SKM-1 (cell line): Measurements from ENCODE around the gene OMP.

Experiments
- DNase-seq: peaks from one replicate; lab custom pipeline; 2025; ENCODE audit not compliant: unreplicated experiment; lab: John Stamatoyannopoulos, UW

OMP gene

GRCh38 chr11:77121096-77121640 lies 18.5 kb downstream of the OMP start:
- no peak for DNase-seq

GRCh38 chr11:77121876-77122575 lies 19.4 kb downstream of the OMP start:
- DNase-seq, result no peak

GRCh38 chr11:77122576-77123212 lies 20.1 kb downstream of the OMP start:
- no peak for DNase-seq

- DNase-seq, result no peak
These were observed 21.0 kb downstream of the OMP start for GRCh38 chr11:77123591-77123990.

GRCh38 chr11:77124041-77124440 lies 21.4 kb downstream of the OMP start:
- DNase-seq, result no peak

GRCh38 chr11:77124488-77124887 lies 21.8 kb downstream of the OMP start:
- no peak for DNase-seq

GRCh38 chr11:77125191-77125590 lies 22.6 kb downstream of the OMP start:
- no peak for DNase-seq

- no peak for DNase-seq
These were observed 23.1 kb downstream of the OMP start for GRCh38 chr11:77125695-77126094.

- DNase-seq, result no peak
These were observed 23.6 kb downstream of the OMP start for GRCh38 chr11:77126156-77126775.

- no peak for DNase-seq
These were observed 24.2 kb downstream of the OMP start for GRCh38 chr11:77126861-77127234.

GRCh38 chr11:77127235-77127911 lies 24.7 kb downstream of the OMP start:
- peak; percentile 16 for DNase-seq

GRCh38 chr11:77127920-77128691 lies 25.5 kb downstream of the OMP start, which contains the start of gene MYO7A:
MYO7A (plus strand) TSS chr11:77128246; CDS start chr11:77130635, 2,389 bp downstream.
- no peak for DNase-seq

GRCh38 chr11:77129069-77129841 lies 26.6 kb downstream of the OMP start:
- no peak for DNase-seq

- DNase-seq, result no peak
These were observed 27.5 kb downstream of the OMP start for GRCh38 chr11:77129842-77130756.

GRCh38 chr11:77130763-77131513 lies 28.3 kb downstream of the OMP start:
- no peak for DNase-seq

GRCh38 chr11:77131560-77131959 lies 28.9 kb downstream of the OMP start:
- no peak for DNase-seq

- DNase-seq, result no peak
These were observed 32.4 kb downstream of the OMP start for GRCh38 chr11:77135069-77135468.

- DNase-seq, result no peak
These were observed 33.4 kb downstream of the OMP start for GRCh38 chr11:77136074-77136473.
